Measurements from ENCODE around the gene PCSK5.

DNA sequence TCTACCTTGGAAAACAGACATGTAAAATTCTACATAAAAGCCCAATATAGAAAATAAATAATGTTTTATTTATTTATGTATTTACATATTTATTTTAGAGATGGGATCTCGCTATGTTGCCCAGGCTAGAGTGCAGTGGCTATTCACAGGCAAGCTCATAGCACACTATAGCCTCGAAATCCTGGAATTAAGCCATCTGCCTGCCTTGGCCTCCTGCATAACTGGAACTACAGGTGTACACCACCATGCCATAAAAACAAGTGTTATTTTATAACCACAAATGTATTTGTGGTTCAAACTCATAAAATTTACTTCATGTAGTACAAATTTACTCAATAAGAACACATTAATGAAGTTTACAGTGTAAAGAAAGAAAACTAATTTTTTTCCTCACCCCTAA is 510.7 kb downstream of the PCSK5 start:
- no peak for TF ChIP-seq CTCF (IDR thresholded peaks at IDR 0.05)
- no peak for TF ChIP-seq POLR2A (IDR thresholded peaks at IDR 0.05)

Measured in right lobe of liver (tissue), 4 donors.